Heart left ventricle (tissue), 13 donors: ENCODE data around the gene NXN.

ENCODE experiments used
- POLR2A ChIP-seq, 2 donors: fragments of 450-650 bp; IDR thresholded peaks; one replicate each; pipeline ENCODE4 v1.6.1; 2017; ENCODE audit warnings: antibody characterized with exemption in 2 of 2, mild to moderate bottlenecking in 2 of 2, moderate library complexity in 2 of 2
- TF ChIP-seq, protein P1 (sequence below), 12 donors: fragments of 200-600 bp; sonication (generic) in 4 of 12; IDR thresholded peaks; one replicate each; pipeline versions ENCODE4 v1.5.0 to v1.8.0; 2018 to 2022; ENCODE audit warnings: antibody characterized with exemption in 12 of 12, mild to moderate bottlenecking in 5 of 12
- donor health status: ischemic (EF 13 %, LVEDD 7.1; RV severe dilation, severe dysfunction).
- donor health status: DM: no; HTN: yes; CAD: no.
- donor health status: DM: no; HTN: no; CAD: no.
- donor health status: ischemic (EF 25% LVEDD 6.9; RV normal size, moderate dysfunction).
- donor health status: ischemic (EF 25% LVEDD 5.7; RV mildly dilated, moderate dysfunction).
- donor health status: ischemic (EF 35%, LVEDD 5.7; RV mildly dilated, moderate dysfunction).
- donor health status: nonischemic (EF 11% LVEDD 7.7; RV severe dilation, severe dysfunction).
- donor health status: DM: yes; HTN: yes; CAD: no.
- donor health status: PGD.
- donor health status: ischemic (EF 29% LVEDD 5.4; RV normal size, mild dysfunction).
- donor health status: nonischemic (EF 23%, LVEDD 6.1; RV moderate dilation, normal function).

GRCh38 chr17:794876-795275 is 184.7 kb downstream of the NXN start:
- TF ChIP-seq, protein P1, sequence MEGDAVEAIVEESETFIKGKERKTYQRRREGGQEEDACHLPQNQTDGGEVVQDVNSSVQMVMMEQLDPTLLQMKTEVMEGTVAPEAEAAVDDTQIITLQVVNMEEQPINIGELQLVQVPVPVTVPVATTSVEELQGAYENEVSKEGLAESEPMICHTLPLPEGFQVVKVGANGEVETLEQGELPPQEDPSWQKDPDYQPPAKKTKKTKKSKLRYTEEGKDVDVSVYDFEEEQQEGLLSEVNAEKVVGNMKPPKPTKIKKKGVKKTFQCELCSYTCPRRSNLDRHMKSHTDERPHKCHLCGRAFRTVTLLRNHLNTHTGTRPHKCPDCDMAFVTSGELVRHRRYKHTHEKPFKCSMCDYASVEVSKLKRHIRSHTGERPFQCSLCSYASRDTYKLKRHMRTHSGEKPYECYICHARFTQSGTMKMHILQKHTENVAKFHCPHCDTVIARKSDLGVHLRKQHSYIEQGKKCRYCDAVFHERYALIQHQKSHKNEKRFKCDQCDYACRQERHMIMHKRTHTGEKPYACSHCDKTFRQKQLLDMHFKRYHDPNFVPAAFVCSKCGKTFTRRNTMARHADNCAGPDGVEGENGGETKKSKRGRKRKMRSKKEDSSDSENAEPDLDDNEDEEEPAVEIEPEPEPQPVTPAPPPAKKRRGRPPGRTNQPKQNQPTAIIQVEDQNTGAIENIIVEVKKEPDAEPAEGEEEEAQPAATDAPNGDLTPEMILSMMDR (IDR thresholded peaks at IDR 0.05), result peak; percentile 73 to 97 (median 89)
- no peak for TF ChIP-seq POLR2A (IDR thresholded peaks at IDR 0.05)
